H1 (cell line): ENCODE measurements around the gene PDLIM3. TPM values are rescaled to one million over a fixed set of nuclear protein-coding genes. Genes with fewer than 3 reads are reported as not detected.

Source experiments
- POU5F1 ChIP-seq: IDR thresholded peaks from 2 replicates; pipeline ENCODE4 v1.6.1; 2011; ENCODE audit warnings: low read depth, mild to moderate bottlenecking, low read length, moderate library complexity
- SP2 ChIP-seq: IDR thresholded peaks from 2 replicates; pipeline ENCODE4 v1.6.1; 2012; ENCODE audit warnings: mild to moderate bottlenecking, low read length, inconsistent platforms
- polyA plus RNA-seq, 7 experiments: library from polyadenylated mRNA; depleted of rRNA in 3 of 7; stranded (reverse) in 5 of 7; unstranded in 2 of 7; fragments of >200 nt in 5 of 7; fragments of 200-250 nt in 2 of 7; gene quantifications; 1 replicate in 5 of 7; 2 replicates in 1 of 7; 4 replicates in 1 of 7; pipeline versions ENCODE4 v1.2.1 to v1.2.3, GENCODE V29; 2011 to 2013; ENCODE audit warnings: missing spikeins in 2 of 7, mixed read lengths in 2 of 7
- total RNA-seq: library from RNA; stranded (reverse); fragmentation: NEBNext Ultra II Directional; extraction: Animal tissue kit (Norgen Biotek cat#: 25700); gene quantifications from 2 replicates; pipeline ENCODE4 v1.2.1, GENCODE V29; 2021

The PDLIM3 gene
- total and polyA plus RNA-seq, 2 of the 8 experiments (the other 6 are each of a cell fraction or from before 2014, with no cell fraction given), result 7.6 to 8.1 TPM

DNA sequence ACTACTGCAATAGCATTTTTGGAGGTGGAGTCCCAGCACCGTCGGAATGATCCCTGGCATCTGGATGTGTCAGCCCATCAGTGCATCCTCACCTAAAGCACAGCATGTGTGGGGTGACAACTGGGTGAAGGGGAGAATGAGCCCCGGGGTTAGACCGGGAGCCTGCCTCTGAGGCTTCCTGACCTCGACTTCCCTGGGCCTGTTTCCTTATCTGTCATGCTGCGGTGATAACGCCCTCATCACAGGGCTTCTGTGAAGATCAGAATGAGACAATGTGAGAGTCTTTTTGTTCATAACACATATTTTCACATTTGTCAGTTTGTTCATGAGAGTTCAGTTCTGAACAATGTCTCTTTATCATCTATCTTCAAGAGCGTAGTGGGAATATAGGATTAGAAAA, 31.1 kb upstream of the PDLIM3 start (continued):
- TF ChIP-seq SP2 (no peak), POU5F1 (no peak)
